Endothelial cell of umbilical vein (primary cell): ENCODE results near the gene BDH1. TPM values are rescaled to one million over a fixed set of nuclear protein-coding genes. Genes with fewer than 3 reads are reported as not detected.

Source experiments
- BruUV-seq: library from RNA; stranded (reverse); fragments of 400-500 nt; replicated peaks from 2 replicates; lab custom pipeline; 2021; lab: Mats Ljungman, UMichigan
- CTCF ChIA-PET: fragments of 300-600, 350-600 bp; sonication (Branson Sonifier 250); formaldehyde crosslinking; loops from one replicate; lab custom pipeline; 2021; ENCODE audit warnings: antibody characterized with exemption, inconsistent platforms; lab: Charles Lee
- POLR2A ChIA-PET: fragments of 300-600, 350-600 bp; sonication (Branson Sonifier 250); formaldehyde crosslinking; loops from one replicate; lab custom pipeline; 2021; ENCODE audit warnings: antibody characterized with exemption, inconsistent platforms; lab: Charles Lee
- DNase-seq: peaks from one replicate; pipeline ENCODE4 v3.0.0-alpha.2; 2011; ENCODE audit warnings: low read depth, low spot score
- FAIRE-seq: peaks from 2 replicates; lab custom pipeline; 2011; peaks lifted over from hg19 to GRCh38; lab: Jason Lieb, UNC
- H2AFZ ChIP-seq: 2 replicates; pipeline ENCODE4 v1.6.0; 2012; ENCODE audit warnings: low read depth, low read length, control low read depth, inconsistent platforms
- H3K27ac ChIP-seq: 2 replicates; pipeline ENCODE4 v1.5.1; 2011; ENCODE audit warnings: low read depth, mild to moderate bottlenecking, control low read depth, low read length, moderate library complexity; ENCODE audit not compliant: insufficient read depth
- H3K27me3 ChIP-seq, 2 experiments: 2 replicates each; pipeline versions ENCODE4 v1.6.0 to v1.6.1; 2011; ENCODE audit warnings: low read length in 2 of 2, mixed read lengths in 1 of 2; ENCODE audit not compliant: control insufficient read depth in 2 of 2, insufficient read depth in 2 of 2
- H3K36me3 ChIP-seq, 2 experiments: 2 replicates in 1 of 2; 3 replicates in 1 of 2; pipeline ENCODE4 v1.5.1; 2011; ENCODE audit warnings: low read length in 2 of 2, mild to moderate bottlenecking in 1 of 2, moderate library complexity in 1 of 2; ENCODE audit not compliant: control insufficient read depth in 2 of 2, insufficient read depth in 2 of 2; ENCODE audit errors: extremely low read depth in 1 of 2
- H3K4me1 ChIP-seq: 3 replicates; pipeline ENCODE4 v1.5.1; 2011; ENCODE audit warnings: mild to moderate bottlenecking, low read length; ENCODE audit not compliant: control insufficient read depth, insufficient read depth; ENCODE audit errors: extremely low read depth
- H3K4me2 ChIP-seq: 2 replicates; pipeline ENCODE4 v1.6.1; 2011; ENCODE audit warnings: low read length, control low read depth, mixed read lengths; ENCODE audit not compliant: insufficient read depth
- H3K4me3 ChIP-seq, 3 experiments: fragments of 200-600 bp in 1 of 3; sonication (generic), shearing (Covaris generic) in 1 of 3; replicated peaks in 1 of 3; 2 replicates each; pipeline ENCODE4 v1.5.1; 2011 to 2016; ENCODE audit warnings: control low read depth in 3 of 3, low read length in 3 of 3, mild to moderate bottlenecking in 2 of 3, inconsistent platforms in 1 of 3, low read depth in 1 of 3, moderate library complexity in 1 of 3; ENCODE audit not compliant: insufficient read depth in 1 of 3
- H3K79me2 ChIP-seq: 2 replicates; pipeline ENCODE4 v1.6.0; 2012; ENCODE audit warnings: low read length, inconsistent platforms; ENCODE audit not compliant: control insufficient read depth, insufficient read depth
- H3K9ac ChIP-seq: replicated peaks from 2 replicates; pipeline ENCODE3; 2011; ENCODE audit warnings: low read length, control low read depth; ENCODE audit not compliant: insufficient read depth; ENCODE audit errors: extremely low read depth
- H3K9me1 ChIP-seq: replicated peaks from 3 replicates; pipeline ENCODE4 v1.6.0; 2011; ENCODE audit warnings: mild to moderate bottlenecking, low read length; ENCODE audit not compliant: control insufficient read depth, insufficient read depth; ENCODE audit errors: extremely low read depth
- H3K9me3 ChIP-seq: replicated peaks from 2 replicates; pipeline ENCODE4 v1.5.1; 2012; ENCODE audit warnings: low read length, inconsistent platforms; ENCODE audit not compliant: control insufficient read depth, insufficient read depth
- H4K20me1 ChIP-seq: replicated peaks from 2 replicates; pipeline ENCODE3; 2011; ENCODE audit warnings: mild to moderate bottlenecking, low read length; ENCODE audit not compliant: control insufficient read depth, insufficient read depth; ENCODE audit errors: extremely low read depth
- CTCF ChIP-seq, 2 donors: IDR thresholded peaks; 1 replicate in 1 of 2; 2 replicates in 1 of 2; pipeline ENCODE4 v1.5.1; 2011; ENCODE audit warnings: low read length in 2 of 2, mild to moderate bottlenecking in 2 of 2, moderate library complexity in 2 of 2, control low read depth in 1 of 2, inconsistent platforms in 1 of 2, low read depth in 1 of 2; ENCODE audit not compliant: insufficient read depth in 1 of 2; ENCODE audit errors: extremely low read depth in 1 of 2
- EZH2 ChIP-seq: IDR thresholded peaks from 2 replicates; pipeline ENCODE4 v1.6.1; 2012; ENCODE audit warnings: borderline replicate concordance, low read depth, mild to moderate bottlenecking, moderate library complexity, low read length, inconsistent platforms; ENCODE audit not compliant: severe bottlenecking
- FOS ChIP-seq: IDR thresholded peaks from 2 replicates; pipeline ENCODE4 v1.6.1; 2011; ENCODE audit warnings: mild to moderate bottlenecking, low read length, moderate library complexity, borderline replicate concordance; ENCODE audit not compliant: insufficient read depth
- GATA2 ChIP-seq: IDR thresholded peaks from 2 replicates; pipeline ENCODE4 v1.7.0; 2011; ENCODE audit warnings: low read depth, mild to moderate bottlenecking, moderate library complexity, mixed read lengths, low read length; ENCODE audit not compliant: insufficient read length, insufficient read depth
- JUN ChIP-seq: IDR thresholded peaks from 2 replicates; pipeline ENCODE4 v1.6.1; 2011; ENCODE audit warnings: borderline replicate concordance, low read depth; ENCODE audit not compliant: insufficient read length, insufficient read depth
- MAX ChIP-seq: IDR thresholded peaks from 2 replicates; pipeline ENCODE4 v1.6.1; 2011; ENCODE audit not compliant: insufficient read depth, insufficient read length
- MYC ChIP-seq: IDR thresholded peaks from one replicate; pipeline ENCODE4 v1.6.1; 2011; ENCODE audit warnings: mild to moderate bottlenecking, low read depth, low read length
- POLR2A ChIP-seq: IDR thresholded peaks from 2 replicates; pipeline ENCODE4 v1.6.1; 2012; ENCODE audit warnings: low read depth, mild to moderate bottlenecking, control low read depth, low read length
- POLR2AphosphoS5 ChIP-seq: IDR thresholded peaks from 2 replicates; pipeline ENCODE4 v1.6.1; 2012; ENCODE audit warnings: low read depth, mild to moderate bottlenecking, control low read depth, low read length, moderate library complexity; ENCODE audit not compliant: insufficient read depth
- dilution Hi-C: fragments of 300-500 bp; cut with MboI; formaldehyde crosslinking; loops from one replicate; pipeline ENCODE4 v1.15.0; 2019; ENCODE audit warnings: low sequenced_read_pairs; ENCODE audit not compliant: extremely low pct_ligation_motif_present
- intact Hi-C: fragments of 100-400 bp; cut with micrococcal nuclease; formaldehyde crosslinking; loops from one replicate; pipeline ENCODE4 v1.10.0; 2022
- polyA plus RNA-seq, 4 experiments: library from polyadenylated mRNA; depleted of rRNA in 3 of 4; stranded (reverse) in 3 of 4; unstranded in 1 of 4; fragments of >200 nt; gene quantifications; 2 replicates each; pipeline versions ENCODE4 v1.2.1 to v1.2.3, GENCODE V29; 2011 to 2012; ENCODE audit warnings: missing spikeins in 1 of 4
- total RNA-seq: library from RNA; stranded (reverse); gene quantifications from 2 replicates; pipeline ENCODE4 v1.2.3, GENCODE V29; 2021

BDH1 gene
- total and polyA plus RNA-seq, 2 donors (not counting 3 experiments of a cell fraction or from before 2014, with no cell fraction given), result 6.9 to 12.2 TPM

DNA sequence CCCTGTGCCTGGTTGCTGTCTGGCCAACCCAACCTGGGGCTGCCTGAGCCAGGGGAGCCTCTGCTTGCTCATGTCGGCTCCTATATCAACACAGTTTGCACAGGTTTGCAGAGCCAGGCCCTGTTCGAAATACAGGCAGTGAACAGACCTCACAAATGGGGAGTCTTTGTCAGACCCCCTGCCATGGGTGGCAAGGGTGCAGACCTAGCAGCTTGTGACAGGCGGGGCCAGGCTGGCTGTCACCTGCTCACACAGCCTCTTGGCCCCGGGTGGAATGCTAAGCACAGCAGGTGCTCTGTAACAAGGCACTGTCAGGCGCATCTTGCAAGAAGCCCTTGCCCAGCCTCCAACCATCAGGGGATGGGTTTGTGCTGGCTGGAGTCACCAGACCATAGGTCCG is 47.3 kb downstream of the BDH1 start:
- intact Hi-C loops, result no loop called here
- no TSS peak for BruUV-seq
- Histone ChIP-seq H3K27ac (no peak overlapping the region), H2AFZ (no peak overlapping the region), H3K4me1 (peaks cover 4% of the 10 kb centered on the region), H3K9ac (no peak overlapping the region), H3K4me2 (no peak overlapping the region), H3K36me3 (no peaks in the 10 kb centered on the region), H3K9me1 (no peaks in the 10 kb centered on the region), H3K9me3 (no peaks in the 10 kb centered on the region), H4K20me1 (no peaks in the 10 kb centered on the region), H3K79me2 (no peaks in the 10 kb centered on the region), H3K4me3 (no peak overlapping the region), H3K27me3 (no peaks in the 10 kb centered on the region)
- dilution Hi-C loops, result loop anchor here (25.0 kb wide), 1 partner anchor 246 kb away; no protein-coding TSS in a partner anchor
- TF ChIP-seq FOS (no peak), EZH2 (no peak), JUN (no peak), MYC (no peak), POLR2A (no peak), GATA2 (no peak), CTCF (IDR thresholded peaks at IDR 0.05; ENCODE audit: extremely low read depth in 1 of 2, insufficient read depth in 1 of 2, low read depth in 1 of 2, low read length in 2 of 2) (no peak), POLR2AphosphoS5 (no peak), MAX (no peak)
- FAIRE-seq, result no peak
- POLR2A ChIA-PET, result no interaction called here
- CTCF ChIA-PET, result interaction anchor here (1.6 to 4.2 kb wide), 2 partner anchors 240 to 251 kb away, joined by 4 to 28 read pairs; no protein-coding TSS in a partner anchor
- DNase-seq, result no peak
